SK-N-SH (cell line): ENCODE measurements around the gene ARID1B. TPM values are rescaled to one million over a fixed set of nuclear protein-coding genes. Genes with fewer than 3 reads are reported as not detected.
"Not testable (repeated sequence)": the region's sequence is repeated elsewhere in the genome, so short reads cannot be mapped to it uniquely, and the experiment has no call there.

Source experiments
- CTCF ChIA-PET: fragments of 300-600, 350-600 bp; formaldehyde crosslinking; extraction: SDS; loops from one replicate; lab custom pipeline; 2021; lab: Yijun Ruan, JAX
- POLR2A ChIA-PET: fragments of 350-600 bp; sonication (Branson Sonifier 250); formaldehyde crosslinking; extraction: SDS; loops from one replicate; lab custom pipeline; 2020; ENCODE audit warnings: antibody characterized with exemption, inconsistent platforms; lab: Yijun Ruan, JAX
- DNase-seq: peaks from one replicate; pipeline ENCODE4 v3.0.0; 2012
- H2AFZ ChIP-seq: fragments of 200-600 bp; sonication (generic); 2 replicates; pipeline ENCODE4 v1.8.1; 2016; ENCODE audit warnings: antibody characterized with exemption, mild to moderate bottlenecking, low read depth
- H3F3A ChIP-seq: fragments of 200-600 bp; sonication (generic); replicated peaks from 2 replicates; pipeline ENCODE3; 2016; ENCODE audit warnings: antibody characterized with exemption, mild to moderate bottlenecking; ENCODE audit not compliant: insufficient read depth
- H3K27ac ChIP-seq, 2 experiments: fragments of 200-500 bp in 1 of 2; fragments of 200-600 bp in 1 of 2; sonication (Bioruptor generic) in 1 of 2; sonication (generic), shearing (Covaris generic) in 1 of 2; 2 replicates each; pipeline versions ENCODE4 v1.5.1 to v1.6.1; 2014 to 2016; ENCODE audit warnings: low read depth in 2 of 2, inconsistent platforms in 1 of 2, low read length in 1 of 2, mild to moderate bottlenecking in 1 of 2, mixed read lengths in 1 of 2
- H3K27me3 ChIP-seq: fragments of 200-600 bp; sonication (generic), shearing (Covaris generic); 2 replicates; pipeline ENCODE4 v1.6.1; 2016; ENCODE audit warnings: mixed run types; ENCODE audit not compliant: insufficient read depth
- H3K36me3 ChIP-seq, 2 experiments: fragments of 200-500 bp in 1 of 2; fragments of 200-600 bp in 1 of 2; sonication (Bioruptor generic) in 1 of 2; sonication (generic) in 1 of 2; replicated peaks in 1 of 2; 2 replicates each; pipeline versions ENCODE3 to v1.5.1; 2014 to 2016; ENCODE audit warnings: low read length in 1 of 2, mild to moderate bottlenecking in 1 of 2; ENCODE audit not compliant: insufficient read depth in 2 of 2, control insufficient read depth in 1 of 2
- H3K4me1 ChIP-seq, 2 experiments: fragments of 200-500 bp in 1 of 2; fragments of 200-600 bp in 1 of 2; sonication (Bioruptor generic) in 1 of 2; sonication (generic), shearing (Covaris generic) in 1 of 2; 2 replicates each; pipeline versions ENCODE4 v1.5.1 to v1.6.1; 2014 to 2016; ENCODE audit warnings: low read depth in 1 of 2, low read length in 1 of 2, mixed run types in 1 of 2; ENCODE audit not compliant: insufficient read depth in 2 of 2, control insufficient read depth in 1 of 2
- H3K4me2 ChIP-seq: fragments of 200-600 bp; sonication (generic), shearing (Covaris generic); 2 replicates; pipeline ENCODE4 v1.6.1; 2017; ENCODE audit warnings: mixed run types
- H3K4me3 ChIP-seq, 2 experiments: fragments of 200-500 bp in 1 of 2; fragments of 200-600 bp in 1 of 2; sonication (Bioruptor generic) in 1 of 2; sonication (generic), shearing (Covaris generic) in 1 of 2; 2 replicates each; pipeline versions ENCODE4 v1.5.1 to v1.8.1; 2014 to 2016; ENCODE audit warnings: low read depth in 2 of 2, inconsistent platforms in 1 of 2, low read length in 1 of 2, mild to moderate bottlenecking in 1 of 2, mixed read lengths in 1 of 2, moderate library complexity in 1 of 2
- H3K79me2 ChIP-seq: fragments of 200-600 bp; sonication (generic); 2 replicates; pipeline ENCODE4 v1.8.1; 2017; ENCODE audit warnings: mild to moderate bottlenecking; ENCODE audit not compliant: insufficient read depth
- H3K9ac ChIP-seq: fragments of 200-600 bp; sonication (generic); 2 replicates; pipeline ENCODE4 v1.6.1; 2017; ENCODE audit warnings: mixed run types
- H3K9me2 ChIP-seq: fragments of 200-600 bp; sonication (generic); 2 replicates; pipeline ENCODE4 v1.6.1; 2017; ENCODE audit warnings: mixed run types
- H3K9me3 ChIP-seq: fragments of 200-600 bp; sonication (generic); 2 replicates; pipeline ENCODE4 v1.6.1; 2017; ENCODE audit warnings: mixed run types, mild to moderate bottlenecking, moderate library complexity
- H4K20me1 ChIP-seq: fragments of 200-600 bp; sonication (generic); 2 replicates; pipeline ENCODE4 v1.6.1; 2017; ENCODE audit warnings: mild to moderate bottlenecking, mixed run types; ENCODE audit not compliant: insufficient read depth
- CHD2 ChIP-seq: fragments of 150-350 bp; IDR thresholded peaks from 2 replicates; pipeline ENCODE4 v1.6.1; 2018; ENCODE audit warnings: low read length; ENCODE audit not compliant: partially characterized antibody
- EZH2phosphoT487 ChIP-seq: fragments of 200-600 bp; sonication (generic); IDR thresholded peaks from 2 replicates; pipeline ENCODE4 v1.6.1; 2017; ENCODE audit warnings: low read depth, mixed run types, mild to moderate bottlenecking, antibody characterized with exemption, moderate library complexity, borderline replicate concordance
- FOSL2 ChIP-seq: IDR thresholded peaks from 2 replicates; pipeline ENCODE4 v1.4.0; 2012; ENCODE audit warnings: low read depth, mild to moderate bottlenecking, moderate library complexity, borderline replicate concordance
- FOXM1 ChIP-seq: IDR thresholded peaks from 2 replicates; pipeline ENCODE4 v1.4.0; 2012; ENCODE audit warnings: low read depth, mild to moderate bottlenecking
- JUND ChIP-seq: IDR thresholded peaks from 2 replicates; pipeline ENCODE4 v1.4.0; 2012
- MAX ChIP-seq: IDR thresholded peaks from 2 replicates; pipeline ENCODE4 v1.4.0; 2012; ENCODE audit warnings: low read depth
- MEF2A ChIP-seq: IDR thresholded peaks from 2 replicates; pipeline ENCODE4 v1.4.0; 2012; ENCODE audit warnings: low read depth, borderline replicate concordance
- MXI1 ChIP-seq: IDR thresholded peaks from 2 replicates; pipeline ENCODE4 v1.6.1; 2012; ENCODE audit warnings: mild to moderate bottlenecking, low read depth, low read length, improper control_type of control experiment
- NRF1 ChIP-seq: IDR thresholded peaks from 2 replicates; pipeline ENCODE4 v1.6.1; 2012; ENCODE audit warnings: low read depth, mild to moderate bottlenecking, low read length
- POLR2AphosphoS5 ChIP-seq: IDR thresholded peaks from 2 replicates; pipeline ENCODE4 v1.6.1; 2012; ENCODE audit warnings: low read depth, low read length
- REST ChIP-seq: IDR thresholded peaks from 2 replicates; pipeline ENCODE4 v1.6.1; 2012; ENCODE audit warnings: mild to moderate bottlenecking, low read depth, low read length, moderate library complexity
- RFX5 ChIP-seq: IDR thresholded peaks from 2 replicates; pipeline ENCODE4 v1.6.1; 2012; ENCODE audit warnings: mild to moderate bottlenecking, improper control_type of control experiment, low read length
- SIN3A ChIP-seq: IDR thresholded peaks from 2 replicates; pipeline ENCODE4 v1.6.1; 2012; ENCODE audit warnings: low read depth, mild to moderate bottlenecking, low read length, moderate library complexity, borderline replicate concordance
- TAF1 ChIP-seq: IDR thresholded peaks from 2 replicates; pipeline ENCODE4 v1.6.1; 2012; ENCODE audit warnings: low read depth, mild to moderate bottlenecking, low read length, moderate library complexity, borderline replicate concordance
- TEAD4 ChIP-seq: IDR thresholded peaks from 2 replicates; pipeline ENCODE4 v1.4.0; 2012; ENCODE audit warnings: mild to moderate bottlenecking, borderline replicate concordance; ENCODE audit not compliant: insufficient read depth
- ZBTB33 ChIP-seq: IDR thresholded peaks from 2 replicates; pipeline ENCODE4 v1.4.0; 2012; ENCODE audit warnings: low read depth, borderline replicate concordance
- WGBS: methylation state at CpG from one replicate; pipeline ENCODE4 v1.1.6; 2017; ENCODE audit warnings: low lambda C conversion rate; 5-methylcytosine and 5-hydroxymethylcytosine counted together
- polyA plus RNA-seq, 3 experiments: library from polyadenylated mRNA; depleted of rRNA; stranded (reverse); fragments of >200 nt; gene quantifications; 2 replicates each; pipeline ENCODE4 v1.2.3, GENCODE V29; 2012

The ARID1B gene
- polyA plus RNA-seq, 1 of the 3 experiments (the other 2 are of a cell fraction) = 13.6 TPM

- peaks cover 48% of the 10 kb centered on the region for H3F3A ChIP-seq
- H3K4me3 ChIP-seq, H3K9me3 ChIP-seq, H2AFZ ChIP-seq, H3K36me3 ChIP-seq, DNase-seq, H3K27me3 ChIP-seq, H4K20me1 ChIP-seq, H3K9me2 ChIP-seq, H3K79me2 ChIP-seq, POLR2A ChIA-PET: not testable (repeated sequence)
- peak overlapping the region; percentile 97 to 99 for H3K27ac ChIP-seq
- peaks cover 51 to 85% of the 10 kb centered on the region in 2 experiments for H3K4me1 ChIP-seq
- peak overlapping the region; percentile 75; the same call in 1 of the 2 replicates for H3K4me2 ChIP-seq
- CTCF ChIA-PET = interaction anchor here (0.6 to 1.6 kb wide), 4 partner anchors 22 to 127 kb away, joined by 3 to 7 read pairs (median 3); no protein-coding TSS in a partner anchor
- WGBS = 89% methylated on average over 71 of the region's 74 CpGs
- peak overlapping the region; percentile 75; the same call in 1 of the 2 replicates for H3K9ac ChIP-seq
Observed at GRCh38 chr6:157147054-157148026, 370.2 kb downstream of the ARID1B start.

GRCh38 chr6:157148391-157149323, 371.5 kb downstream of the ARID1B start:
- Histone ChIP-seq H3K9ac (peak overlapping the region; percentile 75), H4K20me1 (no peaks in the 10 kb centered on the region), H3K4me1 (peaks cover 53 to 80% of the 10 kb centered on the region in 2 experiments), H3K4me2 (peak overlapping the region; percentile 75), H3K79me2 (peaks cover 9% of the 10 kb centered on the region; the same call in 1 of the 2 replicates), H2AFZ (no peak overlapping the region), H3K27me3 (no peaks in the 10 kb centered on the region), H3K4me3 (peak overlapping the region in 1 of 2 experiments; percentile 32; a peak in 3 of 4 replicates), H3K9me3 (no peaks in the 10 kb centered on the region), H3K27ac (peak overlapping the region; percentile 97 to 99), H3K9me2 (no peaks in the 10 kb centered on the region), H3F3A (peaks cover 37% of the 10 kb centered on the region), H3K36me3 (no peaks in the 10 kb centered on the region)
- 4% methylated on average over 14 of the region's 25 CpGs for WGBS
- peak; percentile 97 for DNase-seq
- CTCF ChIA-PET = interaction anchor here (1.3 kb wide), 1 partner anchor 21 kb away, joined by 3 read pairs; no protein-coding TSS in a partner anchor
- POLR2A ChIA-PET = no interaction called here
- peak; percentile 89 for TF ChIP-seq MXI1
- no peak for TF ChIP-seq MEF2A
- peak; percentile 73 for TF ChIP-seq FOSL2
- TF ChIP-seq SIN3A = peak; percentile 82
- TF ChIP-seq MAX = peak; percentile 92
- TF ChIP-seq TEAD4 = peak; percentile 93
- peak; percentile 78 for TF ChIP-seq ZBTB33
- no peak for TF ChIP-seq NRF1
- peak; percentile 96; the same call in 1 of the 2 replicates for TF ChIP-seq FOXM1
- TF ChIP-seq TAF1 = peak; percentile 40; the same call in 1 of the 2 replicates
- TF ChIP-seq JUND = peak; percentile 74
- TF ChIP-seq CHD2 = peak; percentile 94
- TF ChIP-seq REST = peak; percentile 63; the same call in 1 of the 2 replicates
- peak; percentile 93 for TF ChIP-seq POLR2AphosphoS5
- no peak for TF ChIP-seq EZH2phosphoT487
- no peak for TF ChIP-seq RFX5
